Stimulated activated naive CD4-positive, alpha-beta T cell (primary cell): ENCODE results near the gene NASP.
"Not testable (repeated sequence)": the region's sequence is repeated elsewhere in the genome, so short reads cannot be mapped to it uniquely, and the experiment has no call there.

Experiments
- DNase-seq, 6 experiments: peaks; one replicate each; lab custom pipeline; 2025; lab: John Stamatoyannopoulos, UW

The NASP gene

DNA sequence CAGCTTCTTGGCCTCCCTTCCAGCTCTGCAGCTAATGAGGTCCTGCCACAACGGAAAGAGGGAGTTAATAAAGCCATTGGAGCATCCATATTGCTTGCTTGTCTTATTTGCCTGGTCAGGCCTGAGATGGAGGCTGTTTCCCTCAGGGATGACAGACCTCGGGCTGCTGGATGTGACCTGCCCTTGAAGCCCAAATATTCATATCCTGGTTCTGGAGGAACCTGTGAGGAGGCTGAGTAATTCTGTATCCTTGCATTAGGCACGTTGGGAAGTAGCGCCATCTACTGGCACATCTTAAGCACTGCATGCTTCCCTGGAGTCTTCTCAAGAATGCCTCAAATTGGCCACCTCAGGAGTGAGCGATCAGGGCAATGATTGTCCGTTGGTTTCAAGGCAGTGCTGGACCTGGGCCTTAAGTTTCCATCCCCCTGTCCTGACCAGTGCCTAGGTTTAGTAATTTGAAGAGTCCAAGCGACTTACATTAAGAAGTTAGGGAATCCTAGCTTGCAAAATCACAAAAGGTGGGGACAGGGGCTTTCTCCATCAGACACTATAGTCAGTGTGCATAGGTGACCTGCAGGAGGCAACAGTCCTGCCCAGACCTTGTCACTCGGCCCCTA, 13.8 kb upstream of the NASP start:
- DNase-seq = peak; percentile 42 to 81 (median 59)

- DNase-seq = no peak
These were observed 13.2 kb upstream of the NASP start for GRCh38 chr1:45570631-45571030.

- DNase-seq = no peak
These were observed 10.5 kb upstream of the NASP start for GRCh38 chr1:45573231-45573804.

GRCh38 chr1:45574105-45574626, 9.7 kb upstream of the NASP start:
- no peak for DNase-seq

GRCh38 chr1:45583264-45583665, 576 bp upstream of the NASP start:
- DNase-seq = peak; percentile 90 to 99 (median 94)

- DNase-seq = peak; percentile 87 to 93 (median 90)
These were observed 689 bp downstream of the NASP start for GRCh38 chr1:45584351-45585109.

DNA sequence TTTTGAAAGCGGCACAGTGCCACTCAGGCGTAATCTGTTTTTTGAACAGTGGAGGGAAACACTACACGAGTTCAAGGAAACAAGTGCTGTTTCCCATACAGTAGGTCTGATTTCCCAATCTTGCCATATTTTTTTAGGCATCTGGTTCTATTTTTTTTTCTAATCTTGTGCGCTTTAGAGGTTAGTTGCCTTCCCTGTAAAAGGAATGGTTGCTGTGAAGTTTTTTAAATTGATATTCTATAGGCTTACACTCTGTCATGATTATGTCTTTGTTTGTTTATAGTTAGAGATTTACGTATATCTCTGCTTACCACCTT, 1.2 kb downstream of the NASP start:
- no peak for DNase-seq

DNA sequence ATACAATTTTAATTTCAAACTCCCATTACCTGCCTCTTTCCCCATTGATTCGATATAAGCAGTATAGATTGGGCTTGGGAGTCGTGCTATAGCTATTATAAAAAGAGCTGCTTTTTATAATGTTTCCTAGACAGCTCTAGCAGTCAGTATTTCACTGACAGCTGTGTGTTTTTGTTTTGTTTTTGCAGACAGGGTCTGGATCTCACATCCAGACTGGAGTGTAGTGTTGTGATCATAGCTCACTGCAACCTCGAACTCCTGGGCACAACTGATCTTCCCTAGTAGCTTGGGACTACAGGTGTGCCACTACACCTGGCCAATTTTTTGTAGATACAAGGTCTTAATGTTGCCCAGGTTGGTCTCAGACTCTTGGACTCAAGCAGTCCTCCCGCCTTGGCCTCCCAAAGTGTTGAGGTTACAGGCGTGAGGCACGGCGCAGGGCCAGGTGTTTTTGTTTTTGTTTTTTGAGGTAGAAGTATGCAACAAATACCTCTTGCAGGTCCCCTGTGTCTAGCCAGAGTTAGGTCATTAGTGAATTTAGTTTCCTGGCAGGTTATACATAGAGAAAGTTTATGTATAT, 1.7 kb downstream of the NASP start:
- no peak for DNase-seq

DNA sequence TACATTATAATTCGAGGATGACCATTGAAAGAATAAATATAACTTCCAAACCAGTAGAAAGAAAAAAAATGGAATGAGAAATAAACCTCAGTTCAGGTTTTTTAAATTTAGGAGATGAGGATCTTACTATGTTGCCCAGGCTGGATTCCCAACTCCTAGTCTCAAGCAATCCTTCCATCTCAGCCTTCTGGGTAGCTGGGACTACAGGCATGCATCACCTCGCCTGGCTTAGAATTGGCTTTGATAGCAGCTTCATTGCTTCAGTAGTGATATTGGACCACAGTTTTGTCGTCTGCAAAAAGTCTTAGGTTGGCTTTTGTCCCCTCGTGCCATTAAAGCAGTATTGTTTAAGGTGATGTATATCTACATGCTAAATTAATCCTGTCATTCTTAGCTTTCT, 2.9 kb downstream of the NASP start:
- DNase-seq = no peak

GRCh38 chr1:45589861-45590260, 6.0 kb downstream of the NASP start:
- DNase-seq = no peak

GRCh38 chr1:45594412-45594811, 10.6 kb downstream of the NASP start:
- DNase-seq = no peak

- DNase-seq = not testable (repeated sequence)
These were observed 12.9 kb downstream of the NASP start for GRCh38 chr1:45596765-45597164.

GRCh38 chr1:45604239-45604638, 20.4 kb downstream of the NASP start:
- DNase-seq = no peak

GRCh38 chr1:45607404-45608074, 23.7 kb downstream of the NASP start:
- DNase-seq = no peak

DNA sequence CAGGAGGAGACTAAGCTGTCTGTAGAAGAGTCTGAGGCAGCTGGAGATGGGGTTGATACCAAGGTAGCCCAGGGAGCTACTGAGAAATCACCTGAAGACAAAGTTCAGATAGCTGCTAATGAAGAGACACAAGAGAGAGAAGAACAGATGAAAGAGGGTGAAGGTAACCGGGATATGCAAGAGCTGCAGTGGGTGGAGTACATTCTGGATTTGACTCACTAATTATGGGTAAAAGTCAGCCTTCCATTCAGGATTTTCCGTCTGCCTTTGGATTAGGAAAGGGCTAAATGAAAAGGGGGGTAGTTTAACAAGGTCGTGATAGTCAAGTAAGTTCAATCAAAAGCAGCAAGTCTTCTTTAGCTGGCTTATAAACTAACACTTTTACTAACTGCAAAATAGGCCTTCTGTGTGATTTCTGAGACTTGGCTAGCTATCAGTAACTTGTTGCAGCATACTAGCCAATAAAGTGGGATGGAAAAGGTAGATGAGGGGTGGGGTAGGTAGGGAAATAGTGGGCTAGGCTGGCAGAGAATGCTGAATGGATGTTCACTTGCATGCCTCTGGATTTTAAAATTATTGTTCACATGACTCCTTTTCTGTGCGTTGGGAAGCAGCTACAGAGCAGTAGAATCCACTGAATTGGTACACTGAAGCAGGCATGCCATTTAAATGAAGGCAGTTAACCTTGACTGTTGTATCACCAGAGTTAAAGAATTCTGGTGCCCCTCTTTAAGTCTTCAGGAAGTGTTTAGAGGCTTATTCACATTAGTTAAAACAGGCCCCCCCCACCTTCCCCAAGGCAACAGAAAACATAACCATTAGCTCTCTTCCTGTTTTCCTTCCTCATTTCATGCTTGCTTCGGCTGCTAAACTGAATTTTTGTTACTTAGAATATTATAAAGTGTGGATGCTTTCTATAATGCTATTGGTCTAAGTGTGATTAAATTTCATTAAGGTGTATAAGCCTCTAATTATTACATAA, 24.6 kb downstream of the NASP start:
- no peak for DNase-seq

- DNase-seq = no peak
These were observed 26.9 kb downstream of the NASP start for GRCh38 chr1:45610589-45611226.

GRCh38 chr1:45612941-45613579, 29.2 kb downstream of the NASP start:
- no peak for DNase-seq

- DNase-seq = no peak
These were observed 32.0 kb downstream of the NASP start for GRCh38 chr1:45615885-45616284.

GRCh38 chr1:45617618-45618017, 33.8 kb downstream of the NASP start:
- no peak for DNase-seq
